ENCODE results near the gene THBS1.

Gene THBS1

DNA sequence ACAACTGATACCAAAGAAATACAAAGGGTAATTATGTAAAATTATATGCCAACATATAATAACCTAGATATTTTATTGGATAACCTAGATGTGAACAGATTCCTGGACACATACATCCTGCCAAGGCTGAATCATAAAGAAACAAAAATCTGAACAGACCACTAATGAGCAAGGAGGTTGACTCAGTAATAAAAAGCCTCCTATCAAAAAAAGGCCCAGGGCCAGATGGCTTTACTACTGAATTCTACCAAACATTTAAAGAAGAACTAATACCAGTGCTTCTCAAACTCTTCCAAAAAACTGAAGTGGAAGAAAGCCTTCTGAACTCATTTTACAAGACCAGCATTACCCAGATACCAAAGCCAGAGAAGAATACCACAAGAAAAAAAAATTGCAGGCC is 32.4 kb downstream of the THBS1 start:
- no peak overlapping the region for H3K4me3 ChIP-seq (ENCODE audit: low read depth, low read length, poor library complexity, severe bottlenecking)
- no peaks in the 10 kb centered on the region for H3K36me3 ChIP-seq (ENCODE audit: insufficient read depth, low read length)
- no peak overlapping the region for H2AFZ ChIP-seq (ENCODE audit: low read length)
- no peaks in the 10 kb centered on the region; the same call in 1 of the 2 replicates for H4K20me1 ChIP-seq (ENCODE audit: insufficient read depth, low read length)
- H3K27me3 ChIP-seq (ENCODE audit: insufficient read depth, low read length), result no peaks in the 10 kb centered on the region
- H3K9ac ChIP-seq (ENCODE audit: low read length), result no peak overlapping the region
- no peaks in the 10 kb centered on the region for H3F3A ChIP-seq (ENCODE audit: insufficient read depth, low read length)
- H3K79me2 ChIP-seq (ENCODE audit: insufficient read depth, low read length), result no peaks in the 10 kb centered on the region
- no peak overlapping the region for H3K4me2 ChIP-seq (ENCODE audit: low read length)
- no peak for TF ChIP-seq EZH2 (IDR thresholded peaks at IDR 0.05; ENCODE audit: borderline replicate concordance, low read length)
- TF ChIP-seq, protein P1, sequence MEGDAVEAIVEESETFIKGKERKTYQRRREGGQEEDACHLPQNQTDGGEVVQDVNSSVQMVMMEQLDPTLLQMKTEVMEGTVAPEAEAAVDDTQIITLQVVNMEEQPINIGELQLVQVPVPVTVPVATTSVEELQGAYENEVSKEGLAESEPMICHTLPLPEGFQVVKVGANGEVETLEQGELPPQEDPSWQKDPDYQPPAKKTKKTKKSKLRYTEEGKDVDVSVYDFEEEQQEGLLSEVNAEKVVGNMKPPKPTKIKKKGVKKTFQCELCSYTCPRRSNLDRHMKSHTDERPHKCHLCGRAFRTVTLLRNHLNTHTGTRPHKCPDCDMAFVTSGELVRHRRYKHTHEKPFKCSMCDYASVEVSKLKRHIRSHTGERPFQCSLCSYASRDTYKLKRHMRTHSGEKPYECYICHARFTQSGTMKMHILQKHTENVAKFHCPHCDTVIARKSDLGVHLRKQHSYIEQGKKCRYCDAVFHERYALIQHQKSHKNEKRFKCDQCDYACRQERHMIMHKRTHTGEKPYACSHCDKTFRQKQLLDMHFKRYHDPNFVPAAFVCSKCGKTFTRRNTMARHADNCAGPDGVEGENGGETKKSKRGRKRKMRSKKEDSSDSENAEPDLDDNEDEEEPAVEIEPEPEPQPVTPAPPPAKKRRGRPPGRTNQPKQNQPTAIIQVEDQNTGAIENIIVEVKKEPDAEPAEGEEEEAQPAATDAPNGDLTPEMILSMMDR (IDR thresholded peaks at IDR 0.05; ENCODE audit: low read length), result no peak
- H3K9me2 ChIP-seq (ENCODE audit: low read depth, low read length), result no peaks in the 10 kb centered on the region
- no peak overlapping the region for H3K27ac ChIP-seq (ENCODE audit: low read depth, low read length, poor library complexity, severe bottlenecking)
- H3K4me1 ChIP-seq (ENCODE audit: insufficient read depth, low read length, severe bottlenecking), result no peaks in the 10 kb centered on the region
- H3K9me3 ChIP-seq (ENCODE audit: low read length), result peaks cover 3% of the 10 kb centered on the region; the same call in 1 of the 2 replicates

DNA sequence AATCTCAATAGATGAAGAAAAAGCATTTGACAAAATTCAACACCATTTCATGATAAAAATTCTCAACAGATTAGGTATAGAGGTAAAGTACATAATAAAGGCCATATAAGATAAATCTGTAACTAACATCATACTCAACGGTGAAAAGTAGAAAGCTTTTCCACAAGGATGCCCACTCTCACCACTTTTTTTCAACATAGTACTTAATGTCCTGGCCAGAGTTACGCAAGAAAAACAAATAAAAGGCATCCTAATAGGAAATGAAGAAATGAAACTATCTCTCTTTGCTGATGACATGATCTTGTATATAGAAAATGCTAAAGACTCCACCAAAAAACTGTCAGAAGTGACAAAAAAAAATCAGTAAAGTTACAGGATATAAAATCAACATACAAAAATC is 33.0 kb downstream of the THBS1 start:
- no peaks in the 10 kb centered on the region for H3K79me2 ChIP-seq (ENCODE audit: insufficient read depth, low read length)
- no peak overlapping the region for H3K4me2 ChIP-seq (ENCODE audit: low read length)
- H2AFZ ChIP-seq (ENCODE audit: low read length), result no peak overlapping the region
- H3K27ac ChIP-seq (ENCODE audit: low read depth, low read length, poor library complexity, severe bottlenecking), result no peak overlapping the region
- H3F3A ChIP-seq (ENCODE audit: insufficient read depth, low read length), result no peaks in the 10 kb centered on the region
- H3K9me3 ChIP-seq (ENCODE audit: low read length), result peaks cover 3% of the 10 kb centered on the region; the same call in 1 of the 2 replicates
- no peaks in the 10 kb centered on the region for H3K27me3 ChIP-seq (ENCODE audit: insufficient read depth, low read length)
- no peaks in the 10 kb centered on the region for H3K9me2 ChIP-seq (ENCODE audit: low read depth, low read length)
- H3K4me1 ChIP-seq (ENCODE audit: insufficient read depth, low read length, severe bottlenecking), result no peaks in the 10 kb centered on the region
- no peak for TF ChIP-seq EZH2 (IDR thresholded peaks at IDR 0.05; ENCODE audit: borderline replicate concordance, low read length)
- TF ChIP-seq, protein P1 (IDR thresholded peaks at IDR 0.05; ENCODE audit: low read length), result no peak
- H3K36me3 ChIP-seq (ENCODE audit: insufficient read depth, low read length), result no peaks in the 10 kb centered on the region
- H3K9ac ChIP-seq (ENCODE audit: low read length), result no peak overlapping the region
- no peaks in the 10 kb centered on the region; the same call in 1 of the 2 replicates for H4K20me1 ChIP-seq (ENCODE audit: insufficient read depth, low read length)
- no peak overlapping the region for H3K4me3 ChIP-seq (ENCODE audit: low read depth, low read length, poor library complexity, severe bottlenecking)

DNA sequence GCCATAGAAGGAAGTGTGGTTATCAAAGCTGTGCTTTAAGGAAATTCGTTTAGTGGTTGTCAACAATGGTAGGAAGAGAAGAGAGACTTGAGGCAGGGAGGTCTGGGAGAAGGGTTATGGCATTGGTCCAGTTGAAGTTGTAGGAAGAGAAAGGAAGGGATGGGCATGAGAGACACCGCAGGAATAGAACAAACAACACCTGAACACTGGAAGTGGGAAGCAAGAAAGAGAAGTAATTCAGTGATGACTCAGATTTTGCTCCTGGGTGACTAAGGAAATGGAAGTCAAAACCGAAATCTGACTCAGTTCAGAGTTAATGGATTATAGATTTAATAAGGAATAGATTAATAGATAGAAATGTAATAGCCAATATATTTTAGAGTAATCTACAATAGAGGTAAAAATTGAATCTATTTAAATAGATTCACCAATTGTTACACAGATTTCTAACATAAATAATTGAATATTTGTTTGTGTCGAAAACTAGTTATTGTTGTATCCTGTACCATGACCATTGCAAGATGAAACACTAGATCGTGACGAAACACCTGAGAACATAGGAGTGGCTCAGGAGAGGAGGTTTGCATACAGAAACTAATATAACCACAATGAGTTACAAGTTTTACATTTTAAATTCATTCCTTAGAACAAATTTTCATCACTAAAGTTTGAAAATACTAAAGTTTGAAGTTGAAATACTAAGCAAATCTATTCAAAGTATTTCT is 36.0 kb downstream of the THBS1 start:
- H3K79me2 ChIP-seq (ENCODE audit: insufficient read depth, low read length), result no peaks in the 10 kb centered on the region
- H3K27ac ChIP-seq (ENCODE audit: low read depth, low read length, poor library complexity, severe bottlenecking), result no peak overlapping the region
- H3K9me3 ChIP-seq (ENCODE audit: low read length), result no peaks in the 10 kb centered on the region
- no peak overlapping the region for H3K4me3 ChIP-seq (ENCODE audit: low read depth, low read length, poor library complexity, severe bottlenecking)
- H3K9ac ChIP-seq (ENCODE audit: low read length), result no peak overlapping the region
- no peak overlapping the region for H2AFZ ChIP-seq (ENCODE audit: low read length)
- no peaks in the 10 kb centered on the region for H3K9me2 ChIP-seq (ENCODE audit: low read depth, low read length)
- no peaks in the 10 kb centered on the region for H3K36me3 ChIP-seq (ENCODE audit: insufficient read depth, low read length)
- H3K27me3 ChIP-seq (ENCODE audit: insufficient read depth, low read length), result no peaks in the 10 kb centered on the region
- H3K4me1 ChIP-seq (ENCODE audit: insufficient read depth, low read length, severe bottlenecking), result no peaks in the 10 kb centered on the region
- H3F3A ChIP-seq (ENCODE audit: insufficient read depth, low read length), result no peaks in the 10 kb centered on the region
- no peak overlapping the region for H3K4me2 ChIP-seq (ENCODE audit: low read length)
- TF ChIP-seq EZH2 (IDR thresholded peaks at IDR 0.05; ENCODE audit: borderline replicate concordance, low read length), result no peak
- TF ChIP-seq, protein P1 (IDR thresholded peaks at IDR 0.05; ENCODE audit: low read length), result no peak
- no peaks in the 10 kb centered on the region for H4K20me1 ChIP-seq (ENCODE audit: insufficient read depth, low read length)
